HG03039 (cell line): Measurements from ENCODE around the gene LONP2.
A peak's percentile ranks its signal among the peaks of the same experiment; 100 is the strongest.
"Not testable (repeated sequence)": the region's sequence is repeated elsewhere in the genome, so short reads cannot be mapped to it uniquely, and the experiment has no call there.

Experiments used
- ATAC-seq: cut with Tn5 transposase; IDR thresholded peaks from one replicate; pipeline ENCODE4 v1.9.1; 2021; ENCODE audit warnings: mild to moderate bottlenecking, moderate library complexity; ENCODE audit not compliant: unreplicated experiment

The LONP2 gene

DNA sequence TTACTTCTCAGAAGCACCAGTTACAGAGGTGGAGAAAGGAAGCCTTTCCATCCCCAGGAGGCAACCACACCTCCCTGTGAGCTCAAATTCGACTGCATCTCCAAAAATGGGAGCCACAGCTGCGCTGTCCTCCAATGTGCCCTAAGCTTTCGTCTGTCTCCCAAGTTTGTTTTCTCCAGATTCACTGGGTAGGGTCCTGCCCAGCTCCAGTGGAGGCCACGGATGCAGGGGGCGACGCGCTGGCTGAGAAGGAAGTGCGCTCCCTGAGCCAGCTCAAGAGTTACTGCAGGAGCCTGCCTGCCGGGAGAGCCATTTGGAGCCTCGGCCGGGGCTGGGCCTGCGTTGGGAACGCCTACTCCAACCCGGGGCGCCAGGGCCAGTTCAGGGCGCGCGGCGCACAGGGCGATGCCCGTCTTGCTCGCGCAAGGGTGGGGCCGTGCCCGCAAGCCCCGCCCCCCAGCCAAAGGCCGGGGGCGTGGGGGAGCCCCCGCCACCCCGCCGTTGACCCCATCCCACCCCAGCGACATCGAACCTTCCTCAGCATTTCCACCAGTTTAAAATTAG, 121.6 kb downstream of the LONP2 start:
- ATAC-seq: peak; percentile 89

DNA sequence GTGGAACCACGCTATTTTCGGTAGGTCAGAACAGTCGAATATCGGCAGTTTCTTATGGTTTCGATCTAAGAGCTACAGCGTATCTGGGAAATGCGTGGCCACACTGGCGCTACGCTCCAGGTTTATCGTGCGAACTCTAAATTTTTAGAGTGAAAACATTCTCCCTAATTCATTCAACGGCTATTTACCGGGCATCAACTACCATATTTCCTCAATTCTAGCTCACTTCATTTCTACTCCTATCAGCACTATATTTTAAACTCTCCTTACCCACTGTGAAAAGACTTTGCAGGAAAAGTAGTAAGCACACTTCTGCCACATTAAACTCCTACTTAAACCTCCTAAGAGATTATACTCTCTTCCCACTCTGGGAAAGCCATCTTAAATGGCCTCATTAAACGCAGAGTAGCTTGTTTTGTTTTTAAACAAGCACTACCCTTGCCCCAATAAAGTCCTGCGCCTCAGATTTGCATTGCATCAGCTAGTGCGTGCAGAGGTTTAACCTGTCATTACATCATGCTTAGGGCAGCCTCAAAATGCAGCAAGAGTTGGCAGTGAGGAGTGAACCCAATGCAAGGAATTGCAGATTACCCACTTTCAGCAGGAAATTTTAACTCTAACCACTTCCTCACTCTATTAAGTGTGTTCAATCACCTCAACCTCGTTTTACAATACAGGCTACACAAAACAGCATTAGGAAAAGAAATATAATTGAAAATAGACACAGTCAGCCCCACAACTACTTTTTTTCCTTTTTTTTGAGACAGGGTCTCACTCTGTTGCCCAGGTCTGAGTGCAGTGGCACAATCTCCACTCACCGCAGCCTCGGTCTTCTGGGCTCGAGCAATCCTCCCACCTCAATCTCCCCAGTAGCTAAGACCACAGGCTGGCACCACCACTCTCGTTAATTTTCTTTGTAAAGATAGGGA, 122.3 kb downstream of the LONP2 start:
- peak; percentile 57 for ATAC-seq

DNA sequence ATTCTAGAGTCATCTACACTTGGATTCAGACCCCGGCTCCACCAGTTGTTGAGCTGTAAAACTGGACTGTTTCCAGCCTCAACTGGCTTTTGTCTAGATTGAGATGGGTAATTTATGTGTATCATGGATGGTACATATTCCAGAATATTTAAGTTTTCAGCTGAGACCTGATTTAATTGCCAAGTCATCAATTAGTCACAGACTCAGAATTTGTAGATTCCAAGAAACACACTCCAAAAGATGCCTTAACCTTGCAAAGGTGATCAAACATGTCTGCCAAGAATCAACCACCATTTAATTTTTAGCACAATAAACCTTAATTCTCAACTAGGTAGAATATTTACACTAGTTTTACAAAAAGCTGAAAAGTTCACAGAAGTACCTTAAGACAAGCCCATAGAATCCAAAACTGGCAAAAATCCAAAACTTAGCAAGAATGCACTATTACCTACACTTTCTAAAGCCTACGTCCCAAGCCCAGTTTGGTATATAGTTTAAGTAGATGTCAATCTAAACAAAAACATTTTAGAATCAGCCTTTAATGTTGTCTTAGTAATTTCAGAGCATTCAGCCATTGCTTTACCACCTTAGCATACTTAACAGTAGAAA, 123.4 kb downstream of the LONP2 start:
- no peak for ATAC-seq

DNA sequence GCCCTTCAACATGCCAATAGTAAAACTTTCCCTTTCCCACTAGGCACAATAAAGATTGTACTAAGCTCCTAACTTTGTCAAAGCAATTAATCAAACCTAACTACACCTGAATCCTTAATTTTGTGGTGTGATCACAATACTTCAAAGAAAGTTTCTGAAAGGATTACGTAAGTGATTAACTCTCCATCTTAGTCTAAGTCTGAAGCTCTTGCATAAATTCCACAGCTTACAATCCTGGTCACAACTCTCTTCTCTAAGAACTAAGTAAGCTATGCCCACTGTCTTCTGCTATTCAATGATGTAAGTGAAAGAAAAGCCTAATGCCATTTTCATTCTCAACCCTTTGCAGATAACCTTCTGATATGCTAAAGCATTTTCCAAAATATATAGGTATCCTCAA, 125.7 kb downstream of the LONP2 start:
- no peak for ATAC-seq

DNA sequence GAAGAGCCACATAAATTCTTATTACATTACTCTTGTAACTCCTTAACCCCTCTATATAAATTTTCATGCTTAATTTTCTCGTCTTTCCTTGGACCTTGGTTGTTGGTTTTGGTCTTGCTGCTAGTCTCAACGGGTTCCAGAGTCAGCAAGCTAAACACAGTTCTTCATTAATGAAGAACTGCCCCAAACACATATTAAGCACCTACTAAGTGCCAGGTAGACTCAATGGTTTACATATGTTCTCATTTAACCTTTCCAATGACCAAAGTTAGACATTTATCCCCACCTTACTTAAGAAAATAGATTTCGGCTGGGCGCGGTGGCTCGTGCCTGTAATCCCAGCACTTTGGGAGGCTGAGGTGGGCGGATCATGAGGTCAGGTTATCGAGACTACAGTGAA, 126.1 kb downstream of the LONP2 start:
- no peak for ATAC-seq

DNA sequence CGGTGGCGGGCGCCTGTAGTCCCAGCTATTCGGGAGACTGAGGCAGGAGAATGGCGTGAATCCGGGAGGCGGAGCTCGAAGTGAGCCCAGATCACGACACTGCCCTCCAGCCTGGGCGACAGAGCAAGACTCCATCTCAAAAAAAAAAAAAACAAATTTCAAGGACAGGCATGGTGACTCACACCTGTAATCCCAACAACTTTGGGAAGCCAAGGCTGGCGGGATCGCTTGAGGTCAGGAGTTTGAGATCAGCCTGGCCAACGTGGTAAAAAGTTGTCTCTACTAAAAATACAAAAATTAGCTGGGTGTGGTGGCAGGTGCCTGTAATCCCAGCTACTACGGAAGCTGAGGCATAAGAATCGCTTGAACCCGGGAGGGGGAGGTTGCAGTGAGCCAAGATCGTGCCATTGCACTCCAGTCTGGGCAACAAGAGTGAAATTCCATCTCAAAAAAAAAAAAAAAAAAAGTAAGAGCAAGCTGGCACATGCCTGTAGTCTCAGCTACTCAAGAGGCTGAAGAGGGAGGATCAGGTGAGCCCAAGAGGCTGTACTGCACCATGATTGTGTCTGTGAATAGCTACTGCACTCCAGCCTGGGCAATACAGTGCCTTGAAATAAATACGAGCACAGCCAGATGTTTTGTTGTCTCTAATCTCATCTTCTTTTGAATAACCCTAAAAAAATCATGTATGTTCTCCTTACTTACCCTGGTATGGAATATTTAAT, 126.7 kb downstream of the LONP2 start:
- ATAC-seq: not testable (repeated sequence)

DNA sequence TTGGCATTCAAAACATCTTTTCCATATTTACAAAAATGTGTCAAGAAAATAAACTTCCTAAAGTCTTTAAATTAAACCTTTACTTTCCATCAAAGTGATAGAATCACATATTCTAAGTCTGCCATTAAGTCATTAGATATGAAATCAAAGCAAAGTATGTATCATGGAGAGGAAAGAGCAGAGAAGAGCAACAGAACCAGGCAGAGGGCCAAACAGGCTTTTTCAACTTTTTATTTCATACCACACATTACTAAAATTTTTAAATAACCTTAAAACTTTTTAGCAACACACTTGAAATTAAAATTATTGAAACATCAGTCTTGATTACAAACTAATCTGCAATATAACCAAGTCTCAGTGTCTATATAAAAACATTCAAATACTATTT, 127.3 kb downstream of the LONP2 start:
- no peak for ATAC-seq

DNA sequence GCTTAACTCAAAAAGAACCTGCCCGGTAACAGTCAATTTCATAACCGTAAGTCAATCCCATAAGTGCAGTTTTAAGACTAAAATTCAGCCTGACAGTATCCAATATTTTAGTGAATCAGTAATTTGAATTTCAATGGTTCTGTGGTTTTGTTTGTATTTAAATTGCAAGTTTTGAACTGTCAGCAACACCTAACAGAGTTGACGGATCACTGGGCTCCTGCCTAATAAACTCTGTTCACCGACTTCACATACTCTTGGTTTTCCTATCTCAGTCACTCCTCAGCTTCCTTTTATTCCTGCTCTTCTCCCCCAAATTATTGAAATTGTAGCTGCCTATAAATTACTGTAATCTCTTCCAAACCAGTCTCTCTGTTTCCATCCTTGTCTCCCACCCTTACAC, 128.6 kb downstream of the LONP2 start:
- no peak for ATAC-seq

DNA sequence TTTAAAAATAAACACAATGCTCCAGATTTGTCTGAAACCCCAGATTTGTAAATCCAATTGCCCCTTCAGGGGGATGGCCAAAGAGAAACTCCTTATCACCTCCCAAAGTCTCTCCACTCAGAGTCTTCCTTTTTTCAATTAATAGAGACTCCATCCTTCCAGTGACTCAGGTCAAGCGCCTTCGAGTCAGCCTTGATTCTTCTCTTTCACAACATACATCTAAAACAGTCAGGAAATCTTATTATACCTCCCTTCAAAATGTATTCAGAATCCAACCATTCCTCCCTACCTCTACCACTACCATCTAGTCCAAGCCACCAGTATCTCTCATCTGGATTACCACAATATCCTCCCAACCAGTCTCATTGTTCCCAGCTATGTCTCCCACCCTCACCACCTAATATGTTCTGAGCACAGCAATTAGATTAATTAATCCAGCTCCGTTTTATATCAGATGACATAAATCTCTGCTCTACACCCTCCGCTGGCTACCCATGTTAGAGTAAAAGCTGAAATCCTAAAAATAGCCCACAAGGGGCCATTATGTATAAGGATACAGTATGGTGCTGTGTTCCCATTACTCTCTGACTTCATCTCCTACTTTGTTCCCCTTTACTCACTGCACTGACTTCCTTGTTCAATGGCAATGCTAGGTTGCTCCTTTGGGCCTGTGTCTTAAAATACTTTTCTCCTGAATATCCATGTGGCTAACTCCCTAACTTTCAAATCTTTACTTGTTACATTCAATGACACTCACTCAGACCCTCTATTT, 129.3 kb downstream of the LONP2 start:
- ATAC-seq: no peak

DNA sequence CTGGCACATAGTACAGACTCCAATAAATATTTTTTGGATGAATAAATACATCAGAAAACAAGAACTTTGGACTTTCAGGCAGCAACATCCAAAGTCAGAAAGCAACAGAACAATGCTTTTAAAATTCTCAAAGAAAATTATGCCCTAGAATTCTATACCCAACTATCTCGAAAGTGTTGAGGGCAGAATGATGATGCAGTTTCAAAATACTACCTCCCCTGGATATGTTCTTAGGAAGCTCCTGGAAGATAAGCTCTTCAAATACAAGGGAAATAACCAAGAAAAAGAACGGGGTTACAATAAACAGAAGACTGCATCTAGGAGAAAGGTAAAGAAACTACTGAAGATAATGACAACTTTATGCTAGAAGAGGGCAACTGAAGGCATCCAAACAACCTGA, 130.2 kb downstream of the LONP2 start:
- ATAC-seq: no peak

DNA sequence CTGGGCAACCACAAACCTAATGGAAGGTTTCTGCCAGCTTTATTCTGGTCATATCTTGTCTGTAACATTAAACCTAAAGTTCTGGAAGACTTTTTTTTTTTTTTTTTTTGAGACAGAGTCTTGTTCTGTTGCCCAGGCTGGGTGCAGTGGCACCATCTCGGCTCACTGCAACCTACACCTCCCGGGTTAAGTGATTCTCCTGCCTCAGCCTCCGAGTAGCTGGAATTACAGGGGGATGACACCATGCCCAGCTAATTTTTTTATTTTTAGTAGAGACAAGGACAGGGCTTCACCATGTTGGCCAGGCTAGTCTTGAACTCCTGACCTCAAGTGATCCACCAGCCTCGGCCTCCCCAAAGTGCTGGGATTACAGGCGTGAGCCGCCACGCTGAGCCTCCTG, 133.2 kb downstream of the LONP2 start:
- ATAC-seq: not testable (repeated sequence)

DNA sequence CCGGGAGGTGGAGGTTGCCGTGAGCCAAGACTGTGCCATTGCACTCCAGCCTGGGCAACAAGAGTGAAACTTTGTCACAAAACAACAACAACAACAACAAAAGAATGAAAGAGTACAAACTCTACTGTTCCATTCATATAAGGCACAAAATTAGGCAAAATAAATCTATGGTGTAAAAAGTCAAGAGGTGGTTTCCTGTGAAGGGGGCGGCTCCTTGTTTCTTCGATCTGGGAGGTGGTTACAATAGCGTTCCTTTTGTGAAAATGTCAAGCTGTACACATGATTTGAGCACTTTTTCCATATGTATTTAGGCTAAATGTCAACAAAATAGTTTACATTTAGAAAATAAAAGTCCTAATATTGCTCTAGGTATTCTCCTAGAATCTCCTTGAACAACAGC, 134.2 kb downstream of the LONP2 start:
- ATAC-seq: no peak

DNA sequence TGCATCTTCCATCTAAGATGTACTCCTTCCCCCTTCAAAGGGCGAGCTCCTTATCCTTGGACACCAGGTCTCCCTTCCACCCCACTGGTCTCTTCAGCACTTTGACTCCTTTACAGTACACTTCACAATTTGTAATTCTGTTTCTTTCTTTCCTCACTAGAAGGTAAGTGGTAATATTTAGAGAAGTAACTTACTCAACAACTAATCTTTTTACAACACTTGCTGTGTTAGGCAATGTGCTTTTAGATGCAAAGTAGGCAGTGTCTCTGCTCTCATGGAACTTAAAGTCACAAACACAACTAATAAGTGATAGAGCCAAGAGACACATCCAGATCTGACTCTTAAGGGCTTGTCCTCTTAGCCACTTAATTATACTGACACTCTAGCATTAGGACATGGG, 134.7 kb downstream of the LONP2 start:
- ATAC-seq: no peak

DNA sequence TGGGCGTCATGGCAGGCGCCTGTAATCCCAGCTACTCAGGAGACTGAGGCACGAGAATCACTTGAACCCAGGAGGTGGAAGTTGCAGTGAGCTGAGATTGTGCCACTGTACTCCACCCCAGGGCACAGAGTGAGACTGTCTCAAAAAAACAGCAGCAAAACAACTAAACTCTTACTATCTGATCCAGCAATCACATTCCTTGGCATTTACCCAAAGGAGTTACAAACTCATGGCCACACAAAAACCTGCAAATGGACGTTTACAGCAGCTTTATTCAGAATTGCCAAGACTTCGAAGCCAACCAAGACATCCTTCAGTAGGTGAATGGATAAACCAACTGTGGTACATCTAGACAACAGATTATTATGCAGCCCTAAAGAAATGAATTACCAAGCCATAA, 137.1 kb downstream of the LONP2 start:
- ATAC-seq: no peak

DNA sequence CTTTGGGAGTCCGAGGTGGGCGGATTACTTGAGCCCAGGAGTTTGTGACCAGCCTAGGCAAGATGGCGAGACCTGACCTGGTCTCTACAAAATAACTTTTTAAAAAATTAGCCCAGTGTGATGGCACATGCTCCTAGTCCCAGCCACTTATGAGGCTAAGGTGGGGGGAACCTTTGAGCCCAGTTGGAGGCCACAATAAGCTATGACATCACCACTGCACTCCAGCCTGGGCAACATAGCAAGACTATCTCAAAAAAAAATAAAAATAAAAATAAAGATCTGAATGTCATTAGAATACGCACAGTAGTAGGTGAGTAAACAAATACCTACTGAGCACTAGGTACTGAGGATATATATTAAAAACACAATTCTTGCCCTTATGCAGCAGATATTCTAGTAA, 138.0 kb downstream of the LONP2 start:
- ATAC-seq: no peak

DNA sequence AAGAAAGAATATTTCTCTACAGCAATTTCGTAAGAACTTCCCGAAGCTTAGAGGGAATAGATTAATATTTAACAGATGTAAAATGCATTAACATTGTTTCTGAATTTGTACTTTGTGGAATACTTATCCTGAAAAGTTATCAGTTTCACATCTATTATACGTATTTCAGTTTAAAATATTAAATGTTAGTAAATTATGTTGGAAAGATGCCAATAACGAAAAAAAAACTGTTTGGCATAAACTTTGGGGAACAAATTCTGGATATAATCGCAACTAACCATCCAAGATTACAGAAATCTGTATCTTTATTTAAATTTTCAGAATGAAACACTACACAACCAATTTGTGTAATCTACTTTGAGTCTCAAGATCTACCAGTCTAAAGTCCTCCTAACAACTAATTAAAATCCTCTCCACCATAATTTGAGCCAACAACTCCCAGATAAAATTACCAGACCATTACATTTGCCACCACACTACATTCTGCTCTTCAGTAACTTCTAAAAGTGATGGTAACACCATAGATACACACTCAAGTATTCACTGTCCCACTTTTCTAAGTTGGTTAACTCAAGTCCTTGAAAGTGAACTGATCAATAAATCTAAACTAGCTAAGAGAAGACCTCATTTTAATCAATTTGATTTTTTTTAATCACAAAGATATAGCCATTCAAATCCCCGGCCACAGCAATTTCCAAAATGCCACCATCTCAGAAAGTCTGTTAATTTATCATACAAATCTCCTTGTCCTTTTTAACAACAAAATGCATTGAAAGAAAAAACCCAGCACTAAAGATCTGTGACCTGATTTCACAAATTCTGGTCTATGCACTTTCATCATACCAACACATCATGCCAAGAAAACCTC, 139.1 kb downstream of the LONP2 start:
- ATAC-seq: no peak

DNA sequence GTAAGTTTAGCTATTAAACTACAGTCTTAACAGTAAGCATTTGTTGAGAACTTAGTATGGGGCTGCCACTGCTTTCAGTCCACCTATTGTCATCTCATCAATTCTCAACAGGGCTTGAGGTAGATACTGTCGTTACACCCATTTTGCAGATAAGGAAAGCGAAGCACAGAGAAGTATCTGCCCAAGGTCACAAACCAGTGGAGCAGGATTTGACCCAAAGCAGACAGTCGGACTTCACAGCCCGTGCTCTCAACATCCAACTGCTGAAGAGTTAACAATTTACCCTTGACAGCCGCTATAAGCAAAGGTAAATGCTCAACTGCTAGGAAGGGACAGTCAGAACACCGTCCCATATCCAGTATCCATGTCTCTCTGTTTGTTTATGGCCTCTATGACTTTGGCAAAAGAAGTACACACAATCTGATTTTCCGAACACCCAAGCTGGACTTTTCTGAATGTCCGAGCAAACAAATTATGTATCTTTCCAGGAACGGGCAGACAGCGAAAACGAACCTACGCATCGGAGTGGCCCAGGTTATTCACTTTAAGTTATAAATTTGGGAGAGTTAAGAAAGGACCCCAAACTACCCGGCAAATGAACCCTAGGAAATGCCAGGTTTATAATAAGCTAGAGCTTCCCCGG, 139.9 kb downstream of the LONP2 start:
- no peak for ATAC-seq

DNA sequence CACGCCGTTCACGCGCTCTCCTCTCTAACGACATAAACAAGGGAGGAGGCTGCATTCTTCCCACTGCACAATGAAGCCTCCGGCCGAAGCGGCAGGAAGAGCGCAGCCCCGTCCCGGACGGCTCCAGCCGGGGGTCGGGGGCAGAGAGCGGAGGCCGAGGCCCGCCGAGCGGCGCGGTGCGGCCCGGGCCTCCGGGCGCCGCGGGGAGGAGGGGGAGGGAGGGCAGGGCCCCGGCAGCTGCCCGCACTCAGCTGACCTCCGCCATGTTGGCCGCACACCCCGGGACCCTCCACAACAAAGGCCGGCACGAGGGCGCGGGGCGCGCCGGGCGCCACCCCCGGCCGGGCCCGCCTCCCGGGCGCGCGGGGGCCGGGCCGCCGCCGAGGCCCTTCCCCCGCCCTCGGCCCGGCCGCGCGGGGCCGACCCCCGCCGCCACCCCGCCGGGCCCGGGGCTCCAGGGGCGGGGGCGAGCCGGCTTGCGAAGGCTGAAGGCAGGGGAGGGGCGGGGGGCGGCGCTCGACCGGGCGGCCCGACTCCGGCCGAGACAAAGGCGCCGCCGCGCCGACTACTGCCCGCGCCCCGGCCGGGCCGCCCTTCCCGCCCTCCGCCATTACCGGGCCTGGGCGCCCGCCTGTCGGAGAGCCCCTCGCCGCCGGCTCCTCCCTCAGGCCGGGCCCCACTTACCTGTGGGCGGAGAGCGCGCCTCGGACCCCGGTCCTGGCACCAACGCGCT, 140.6 kb downstream of the LONP2 start:
- ATAC-seq: peak; percentile 49
